ENCODE results near the gene ADRA2C.
A peak's percentile ranks its signal among the peaks of the same experiment; 100 is the strongest.

Gene ADRA2C

DNA sequence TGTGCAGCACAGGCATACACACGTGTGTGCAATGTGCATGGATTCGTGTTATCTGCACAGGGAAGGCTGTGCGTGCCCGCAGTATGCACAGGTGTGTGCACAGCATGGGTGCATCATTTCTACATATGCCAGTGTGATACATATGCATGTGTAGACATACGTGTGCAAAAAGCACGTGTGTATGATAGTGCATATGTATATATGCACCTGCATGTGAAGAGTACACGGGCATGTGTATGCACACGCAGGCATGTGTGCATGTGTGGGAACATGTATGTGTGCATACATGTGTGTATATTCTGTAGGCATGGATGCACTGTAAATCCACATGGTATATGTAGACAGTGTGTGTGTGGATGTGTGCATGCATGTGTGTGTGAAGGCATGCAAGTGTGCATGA is 3.9 kb upstream of the ADRA2C start:
- no peak for DNase-seq

DNA sequence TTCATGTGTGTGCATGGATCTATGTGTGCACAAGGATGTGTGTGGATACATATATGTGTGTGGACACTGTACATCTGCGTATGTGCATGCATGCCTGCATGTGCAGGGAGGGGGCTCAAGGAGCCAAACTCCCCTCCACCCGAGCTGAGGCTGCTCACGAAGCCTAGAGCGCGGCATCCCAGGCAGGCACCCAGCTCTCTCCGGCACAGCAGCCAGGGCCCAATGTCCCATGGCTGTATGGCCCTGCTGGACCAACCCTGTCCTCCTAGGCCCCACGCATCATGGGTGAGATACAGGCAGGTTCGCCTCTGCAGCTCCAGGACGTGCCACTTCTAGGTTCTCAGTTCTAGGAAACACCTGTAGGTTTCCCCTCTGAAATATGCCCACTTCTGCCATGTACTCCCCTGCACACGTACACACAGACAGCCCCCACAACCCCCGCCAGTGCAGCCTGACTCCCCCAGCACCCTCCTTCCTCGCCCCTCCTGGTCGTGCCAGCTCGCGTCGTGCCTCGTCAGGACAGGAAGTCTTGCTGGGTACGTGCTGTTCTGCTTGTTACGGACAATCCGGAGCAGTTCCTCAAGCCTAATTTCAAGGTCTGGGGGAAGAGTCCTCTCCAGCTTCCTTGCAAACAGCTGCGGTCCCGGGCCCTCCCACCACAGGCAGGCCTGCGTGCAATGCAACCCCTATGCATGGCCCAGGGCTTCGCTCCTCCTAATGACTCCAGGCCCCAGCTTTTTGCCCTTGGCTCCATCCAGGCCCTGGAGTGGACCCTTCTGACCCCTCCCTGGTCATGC is 3.2 kb upstream of the ADRA2C start:
- DNase-seq: no peak

DNA sequence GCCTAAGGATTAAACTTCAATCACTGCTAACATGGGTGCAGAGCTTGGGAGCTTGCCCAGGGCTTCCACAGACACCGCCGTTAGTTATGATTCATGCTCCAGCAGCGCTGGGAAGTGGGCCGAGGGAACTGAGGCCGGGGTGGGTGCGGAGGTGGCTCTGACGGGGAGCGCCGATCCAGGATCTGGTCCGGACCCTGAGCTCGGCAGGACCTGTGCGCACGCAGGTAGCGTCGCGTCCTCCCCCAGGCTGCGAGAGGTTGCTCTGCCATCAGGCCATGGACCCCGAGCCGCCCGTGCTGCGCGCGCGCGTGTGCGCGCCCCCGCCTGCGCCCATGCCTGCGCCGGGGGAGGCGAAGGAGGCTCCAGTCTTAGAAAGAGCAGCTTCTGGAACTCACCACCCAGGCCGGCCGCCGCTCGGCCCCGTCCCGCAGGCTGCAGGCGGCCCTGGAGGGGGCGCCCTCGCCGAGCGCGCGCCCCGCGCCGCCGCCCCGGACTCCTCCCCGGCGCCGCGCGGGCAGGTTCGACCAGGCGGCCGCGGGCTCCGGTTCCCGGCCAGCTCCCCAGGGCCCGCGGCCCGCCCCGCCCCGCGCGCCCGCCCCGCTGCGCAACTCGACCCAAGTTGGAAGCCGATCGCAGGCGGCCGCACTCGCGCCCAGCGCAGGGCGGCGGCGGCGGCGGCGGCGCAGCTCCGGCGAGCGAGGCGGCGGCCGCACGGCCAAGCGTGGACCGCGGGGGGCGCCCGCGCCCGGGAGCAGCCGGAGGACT is 732 bp upstream of the ADRA2C start:
- peak; percentile 2 for DNase-seq

DNA sequence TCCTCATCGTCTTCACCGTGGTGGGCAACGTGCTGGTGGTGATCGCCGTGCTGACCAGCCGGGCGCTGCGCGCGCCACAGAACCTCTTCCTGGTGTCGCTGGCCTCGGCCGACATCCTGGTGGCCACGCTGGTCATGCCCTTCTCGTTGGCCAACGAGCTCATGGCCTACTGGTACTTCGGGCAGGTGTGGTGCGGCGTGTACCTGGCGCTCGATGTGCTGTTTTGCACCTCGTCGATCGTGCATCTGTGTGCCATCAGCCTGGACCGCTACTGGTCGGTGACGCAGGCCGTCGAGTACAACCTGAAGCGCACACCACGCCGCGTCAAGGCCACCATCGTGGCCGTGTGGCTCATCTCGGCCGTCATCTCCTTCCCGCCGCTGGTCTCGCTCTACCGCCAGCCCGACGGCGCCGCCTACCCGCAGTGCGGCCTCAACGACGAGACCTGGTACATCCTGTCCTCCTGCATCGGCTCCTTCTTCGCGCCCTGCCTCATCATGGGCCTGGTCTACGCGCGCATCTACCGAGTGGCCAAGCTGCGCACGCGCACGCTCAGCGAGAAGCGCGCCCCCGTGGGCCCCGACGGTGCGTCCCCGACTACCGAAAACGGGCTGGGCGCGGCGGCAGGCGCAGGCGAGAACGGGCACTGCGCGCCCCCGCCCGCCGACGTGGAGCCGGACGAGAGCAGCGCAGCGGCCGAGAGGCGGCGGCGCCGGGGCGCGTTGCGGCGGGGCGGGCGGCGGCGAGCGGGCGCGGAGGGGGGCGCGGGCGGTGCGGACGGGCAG is 792 bp downstream of the ADRA2C start:
- no peak for DNase-seq

DNA sequence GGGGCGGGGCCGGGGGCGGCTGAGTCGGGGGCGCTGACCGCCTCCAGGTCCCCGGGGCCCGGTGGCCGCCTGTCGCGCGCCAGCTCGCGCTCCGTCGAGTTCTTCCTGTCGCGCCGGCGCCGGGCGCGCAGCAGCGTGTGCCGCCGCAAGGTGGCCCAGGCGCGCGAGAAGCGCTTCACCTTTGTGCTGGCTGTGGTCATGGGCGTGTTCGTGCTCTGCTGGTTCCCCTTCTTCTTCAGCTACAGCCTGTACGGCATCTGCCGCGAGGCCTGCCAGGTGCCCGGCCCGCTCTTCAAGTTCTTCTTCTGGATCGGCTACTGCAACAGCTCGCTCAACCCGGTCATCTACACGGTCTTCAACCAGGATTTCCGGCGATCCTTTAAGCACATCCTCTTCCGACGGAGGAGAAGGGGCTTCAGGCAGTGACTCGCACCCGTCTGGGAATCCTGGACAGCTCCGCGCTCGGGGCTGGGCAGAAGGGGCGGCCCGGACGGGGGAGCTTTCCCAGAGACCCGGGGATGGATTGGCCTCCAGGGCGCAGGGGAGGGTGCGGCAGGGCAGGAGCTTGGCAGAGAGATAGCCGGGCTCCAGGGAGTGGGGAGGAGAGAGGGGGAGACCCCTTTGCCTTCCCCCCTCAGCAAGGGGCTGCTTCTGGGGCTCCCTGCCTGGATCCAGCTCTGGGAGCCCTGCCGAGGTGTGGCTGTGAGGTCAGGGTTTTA is 1.5 kb downstream of the ADRA2C start:
- DNase-seq: no peak

- no peak for DNase-seq
Observed at GRCh38 chr4:3768842-3769641, 2.9 kb downstream of the ADRA2C start.

GRCh38 chr4:3769642-3770184 is 3.5 kb downstream of the ADRA2C start:
- no peak for DNase-seq

DNA sequence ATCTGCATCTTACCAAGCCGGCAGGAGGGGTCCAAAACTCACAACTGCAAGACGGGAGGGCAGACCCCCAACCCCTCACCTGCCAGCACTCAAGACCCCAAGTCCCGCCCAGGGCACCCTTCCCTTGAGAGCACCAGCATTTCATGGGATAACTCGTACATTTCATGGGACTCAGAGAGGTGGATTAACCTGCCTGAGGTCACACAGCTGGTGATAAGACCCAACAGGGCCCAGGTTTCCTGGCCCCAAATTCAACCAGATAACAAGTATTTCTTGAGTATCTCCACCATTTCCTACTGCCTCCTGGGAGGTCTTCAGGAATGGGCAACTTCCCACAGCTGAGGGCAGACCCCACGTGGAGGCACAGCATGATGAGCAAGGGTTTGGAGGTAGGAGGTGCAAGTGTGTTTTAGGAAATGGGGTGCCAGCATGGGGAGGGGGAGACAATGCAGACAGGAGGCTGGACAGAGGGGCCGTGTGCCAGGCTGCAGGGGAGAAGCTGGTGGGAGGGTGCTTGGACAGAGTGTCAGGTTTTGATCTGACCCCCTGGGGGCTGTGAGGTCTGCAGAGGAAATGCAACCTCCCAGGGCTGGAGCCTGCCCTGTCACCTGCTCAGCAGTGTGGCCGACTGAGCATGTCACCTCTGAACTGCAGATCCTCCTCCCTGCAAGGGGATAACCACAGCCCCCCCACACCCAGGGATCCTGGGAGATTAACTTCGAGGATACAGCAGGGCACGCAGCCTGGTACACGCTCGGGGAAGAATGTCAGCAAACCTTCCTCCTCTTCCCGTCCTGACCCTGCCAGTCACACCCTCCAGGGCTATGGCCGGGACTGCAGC is 4.4 kb downstream of the ADRA2C start:
- no peak for DNase-seq

DNA sequence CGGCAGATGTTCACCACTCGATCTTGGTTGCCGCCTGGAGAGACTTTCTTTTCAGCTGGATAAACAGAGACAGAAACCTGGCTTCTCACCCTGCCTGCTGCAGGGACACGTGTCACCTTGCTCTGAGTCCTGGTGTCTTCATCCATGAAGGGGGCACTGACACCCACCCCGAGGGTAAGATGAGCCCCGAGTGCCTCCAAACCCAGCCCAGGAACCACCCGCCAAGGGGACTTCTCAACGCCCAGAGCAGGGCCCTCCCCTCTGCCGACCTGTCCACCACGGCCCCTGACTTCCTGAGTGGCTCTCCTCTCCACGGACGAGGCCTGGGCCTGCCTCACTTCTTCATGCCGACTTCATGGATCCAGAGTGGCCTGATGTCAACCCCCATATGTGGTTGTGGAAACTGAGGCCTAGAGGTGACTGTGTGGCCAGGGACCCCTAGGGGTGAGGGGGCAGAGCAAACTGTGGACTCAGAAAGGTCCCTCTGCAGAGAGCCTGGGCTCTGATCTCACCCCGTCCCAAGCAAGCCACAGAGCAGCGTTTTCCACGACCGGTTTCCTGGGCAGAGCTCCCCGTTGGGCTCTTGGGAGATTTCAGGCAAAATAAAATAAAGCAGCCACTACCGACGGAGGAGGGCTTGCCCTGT is 5.1 kb downstream of the ADRA2C start:
- DNase-seq: no peak

DNA sequence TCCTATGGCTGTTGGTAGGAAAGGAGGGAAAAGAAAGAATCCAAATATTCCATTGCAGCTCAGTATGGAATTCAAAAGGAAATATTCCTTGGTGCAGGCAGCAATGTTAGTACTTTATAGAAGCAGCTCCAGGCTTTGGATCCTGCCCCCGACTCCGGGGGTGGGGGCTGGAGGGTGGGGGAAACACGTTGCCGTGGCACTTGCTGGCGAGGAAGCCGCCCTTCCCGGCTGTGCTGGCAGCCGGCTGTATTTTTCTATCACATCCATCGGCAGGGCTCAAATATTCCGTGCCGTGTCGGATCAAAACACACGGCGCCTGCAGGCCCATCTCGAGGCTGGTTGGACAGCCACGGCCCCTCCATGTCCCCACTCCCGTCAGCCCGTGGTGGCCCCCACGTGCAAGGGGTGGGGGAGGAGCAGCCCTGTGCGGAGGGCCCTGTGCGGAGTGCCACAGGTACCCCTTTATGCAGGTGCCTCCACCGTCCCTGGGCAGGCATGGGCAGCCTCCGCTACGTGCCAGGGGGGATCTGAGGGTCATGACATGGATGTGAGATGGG is 5.8 kb downstream of the ADRA2C start:
- no peak for DNase-seq

DNA sequence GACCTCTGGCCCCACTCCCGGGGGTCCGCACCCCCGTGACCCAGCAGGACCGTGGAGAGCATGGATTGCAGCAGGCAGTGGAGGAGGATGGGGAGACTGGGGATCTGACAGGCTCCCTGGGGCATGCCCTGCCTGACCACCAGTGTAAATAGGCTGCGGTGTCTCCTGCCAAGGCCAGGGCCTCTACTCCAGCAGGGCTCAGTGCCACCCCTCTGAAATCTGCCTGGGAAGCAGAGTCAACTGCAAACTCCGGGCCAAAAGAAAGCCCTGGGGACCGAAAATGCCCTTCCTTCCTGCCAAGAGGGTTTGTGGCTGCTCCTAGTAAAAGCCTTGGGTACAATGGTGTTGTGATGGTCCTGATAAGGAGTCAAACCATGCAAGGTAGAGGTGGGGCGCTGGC is 6.4 kb downstream of the ADRA2C start:
- DNase-seq: no peak

GRCh38 chr4:3773552-3774001 is 7.4 kb downstream of the ADRA2C start:
- no peak for DNase-seq

- DNase-seq: no peak
Observed at GRCh38 chr4:3774253-3774883, 8.2 kb downstream of the ADRA2C start.

DNA sequence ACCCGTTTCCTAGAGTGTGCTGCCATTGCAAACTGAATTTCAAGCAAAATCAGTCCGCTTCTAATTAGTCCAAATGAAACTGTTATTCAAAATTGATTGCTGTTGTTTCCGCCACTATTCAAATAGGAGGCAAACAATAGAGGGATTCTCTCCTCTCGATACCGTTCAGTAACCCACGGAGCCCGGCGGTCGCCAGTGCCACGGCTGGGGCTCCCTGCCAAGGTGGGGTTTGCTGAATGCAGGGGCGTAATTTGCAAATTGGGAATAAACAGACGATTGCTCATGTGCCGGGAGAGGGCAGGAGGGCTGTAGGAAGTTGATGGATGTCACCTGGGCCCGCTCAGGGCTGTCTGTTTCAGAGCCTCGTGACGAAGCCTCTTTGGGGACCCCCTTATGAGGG is 8.8 kb downstream of the ADRA2C start:
- no peak for DNase-seq

DNA sequence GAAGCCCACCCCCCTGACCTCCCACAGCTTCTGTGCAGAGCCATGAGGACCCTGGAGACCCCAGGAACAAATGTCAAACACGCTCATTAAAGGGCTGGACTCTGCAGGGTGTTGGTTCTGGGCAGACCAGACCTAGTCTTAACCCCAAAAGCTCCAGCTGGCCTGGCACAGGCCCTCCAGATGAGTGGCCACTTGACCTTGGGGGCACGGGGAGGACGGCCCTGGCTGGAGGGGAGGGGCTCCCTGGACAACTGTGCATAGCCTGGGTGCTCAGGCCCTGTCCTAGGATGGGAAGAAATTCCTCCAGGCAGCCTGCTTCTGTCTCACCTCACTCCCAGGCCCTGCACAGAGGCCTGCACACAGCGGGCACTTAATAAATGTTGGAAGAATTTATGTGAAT is 9.4 kb downstream of the ADRA2C start:
- no peak for DNase-seq

- DNase-seq: no peak
Observed at GRCh38 chr4:3776166-3777032, 10.2 kb downstream of the ADRA2C start.

DNA sequence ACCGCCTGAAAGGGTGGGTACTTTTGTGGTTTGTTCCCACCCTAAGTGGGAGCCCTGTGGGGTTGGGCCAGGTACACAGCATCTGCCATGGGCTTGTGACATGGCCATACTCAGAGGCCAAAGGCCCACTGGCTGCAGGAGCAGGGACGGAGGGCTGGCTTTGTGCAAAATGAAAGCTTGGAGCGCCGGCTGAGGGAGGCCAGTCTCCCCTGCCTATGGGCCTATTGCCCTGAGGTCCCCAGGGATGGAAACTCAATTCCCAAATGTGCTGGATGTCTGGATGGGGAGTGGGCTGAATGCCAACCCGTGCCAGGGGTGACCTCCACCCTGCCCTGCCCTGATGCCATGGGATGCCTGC is 10.8 kb downstream of the ADRA2C start:
- no peak for DNase-seq

DNA sequence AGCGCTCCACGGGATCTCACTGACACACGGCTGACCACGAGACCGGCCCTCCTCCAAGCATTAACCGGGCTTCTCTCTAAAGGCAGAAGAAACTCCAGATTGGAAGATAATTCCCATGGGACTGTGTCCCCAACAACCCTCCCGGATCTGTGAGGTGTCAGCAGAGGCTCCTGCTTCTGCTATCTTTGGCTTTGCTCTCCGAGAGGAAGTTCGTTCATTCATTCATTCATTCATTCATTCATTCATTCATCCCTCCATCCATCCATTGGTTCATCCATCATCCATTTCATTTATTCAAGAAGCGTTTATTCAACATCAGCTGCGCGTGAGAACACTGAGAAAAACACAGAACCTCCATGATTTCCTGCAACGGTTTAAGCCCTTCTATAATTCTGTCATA is 11.5 kb downstream of the ADRA2C start:
- no peak for DNase-seq

Measured in KG1 (cell line).